H1 (cell line): ENCODE results near the gene OR2V2. TPM values are rescaled to one million over a fixed set of nuclear protein-coding genes. Genes with fewer than 3 reads are reported as not detected.

Experiments used
- CTCF ChIA-PET: fragments of 300-600 bp; sonication (Branson Sonifier 250); formaldehyde crosslinking; loops from one replicate; lab custom pipeline; 2021; ENCODE audit not compliant: partially characterized antibody; lab: Charles Lee
- POLR2A ChIA-PET: fragments of 300-600 bp; sonication (Branson Sonifier 250); formaldehyde crosslinking; loops from one replicate; lab custom pipeline; 2021; ENCODE audit warnings: inconsistent platforms; ENCODE audit not compliant: partially characterized antibody; lab: Charles Lee
- DNase-seq, 2 experiments: peaks; one replicate each; pipeline versions ENCODE4 v3.0.0 to v3.0.0-alpha.2; 2010 to 2022; ENCODE audit warnings: low spot score in 2 of 2, low read depth in 1 of 2, mixed read lengths in 1 of 2
- FAIRE-seq: peaks from 2 replicates; lab custom pipeline; 2011; peaks lifted over from hg19 to GRCh38; lab: Jason Lieb, UNC
- H2AFZ ChIP-seq: 2 replicates; pipeline ENCODE4 v1.8.1; 2012; ENCODE audit warnings: low read length, inconsistent platforms
- H2AK5ac ChIP-seq: 2 replicates; pipeline ENCODE4 v1.6.1; 2013; ENCODE audit warnings: low read depth, low read length
- H2BK120ac ChIP-seq: replicated peaks from 2 replicates; pipeline ENCODE3; 2013; ENCODE audit warnings: low read depth, low read length, inconsistent platforms
- H2BK12ac ChIP-seq: 2 replicates; pipeline ENCODE4 v1.6.1; 2013; ENCODE audit warnings: low read depth, low read length
- H2BK15ac ChIP-seq: 2 replicates; pipeline ENCODE4 v1.6.1; 2013; ENCODE audit warnings: low read length
- H2BK20ac ChIP-seq: 2 replicates; pipeline ENCODE4 v1.6.1; 2013; ENCODE audit warnings: low read length
- H2BK5ac ChIP-seq: 2 replicates; pipeline ENCODE4 v1.6.1; 2013; ENCODE audit warnings: low read depth, low read length
- H3K14ac ChIP-seq: 2 replicates; pipeline ENCODE4 v1.6.1; 2013; ENCODE audit warnings: inconsistent platforms; ENCODE audit not compliant: insufficient read length
- H3K18ac ChIP-seq: 2 replicates; pipeline ENCODE4 v1.6.1; 2013; ENCODE audit warnings: low read length; ENCODE audit errors: extremely low read depth
- H3K23ac ChIP-seq: 2 replicates; pipeline ENCODE4 v1.6.1; 2013; ENCODE audit warnings: inconsistent platforms; ENCODE audit not compliant: insufficient read length
- H3K23me2 ChIP-seq: 2 replicates; pipeline ENCODE4 v1.6.1; 2013; ENCODE audit warnings: low read depth, low read length
- H3K27ac ChIP-seq: 2 replicates; pipeline ENCODE4 v1.6.1; 2011; ENCODE audit warnings: low read depth, low read length, inconsistent platforms
- H3K27me3 ChIP-seq, 4 experiments: replicated peaks in 1 of 4; 1 replicate in 1 of 4; 2 replicates in 3 of 4; pipeline versions ENCODE4 v1.6.1 to v1.8.1; 2011 to 2013; ENCODE audit warnings: low read length in 3 of 4, mild to moderate bottlenecking in 3 of 4, inconsistent platforms in 2 of 4, mixed read lengths in 2 of 4, moderate library complexity in 1 of 4; ENCODE audit not compliant: control insufficient read depth in 3 of 4, insufficient read depth in 3 of 4; ENCODE audit errors: extremely low read depth in 1 of 4
- H3K36me3 ChIP-seq, 4 experiments: 2 replicates each; pipeline versions ENCODE4 v1.6.1 to v1.8.1; 2011 to 2013; ENCODE audit warnings: mild to moderate bottlenecking in 4 of 4, low read length in 3 of 4, moderate library complexity in 2 of 4, control low read depth in 1 of 4, inconsistent platforms in 1 of 4; ENCODE audit not compliant: insufficient read depth in 4 of 4, control insufficient read depth in 2 of 4
- H3K4ac ChIP-seq: replicated peaks from 2 replicates; pipeline ENCODE3; 2013; ENCODE audit warnings: low read length, low read depth, mixed read lengths, inconsistent platforms; ENCODE audit not compliant: insufficient read length
- H3K4me1 ChIP-seq, 4 experiments: replicated peaks in 1 of 4; 1 replicate in 1 of 4; 2 replicates in 3 of 4; pipeline versions ENCODE4 v1.6.1 to v1.8.1; 2011 to 2013; ENCODE audit warnings: low read length in 3 of 4, inconsistent platforms in 2 of 4, mixed read lengths in 1 of 4; ENCODE audit not compliant: insufficient read depth in 4 of 4, control insufficient read depth in 3 of 4
- H3K4me2 ChIP-seq, 2 experiments: 2 replicates each; pipeline versions ENCODE4 v1.6.1 to v1.8.1; 2011 to 2013; ENCODE audit warnings: low read depth in 2 of 2, low read length in 2 of 2, control low read depth in 1 of 2, inconsistent platforms in 1 of 2, mild to moderate bottlenecking in 1 of 2; ENCODE audit not compliant: insufficient read depth in 1 of 2
- H3K4me3 ChIP-seq, 4 experiments: fragments of 200-600, 300-600 bp in 1 of 4; sonication (generic), shearing (Covaris generic), sonication (Bioruptor Twin) in 1 of 4; 2 replicates each; pipeline versions ENCODE4 v1.5.1 to v1.8.1; 2011 to 2016; ENCODE audit warnings: low read length in 4 of 4, low read depth in 3 of 4, control low read depth in 2 of 4, inconsistent platforms in 2 of 4, mild to moderate bottlenecking in 2 of 4, mixed read lengths in 1 of 4, moderate library complexity in 1 of 4; ENCODE audit not compliant: insufficient read depth in 2 of 4; ENCODE audit errors: extremely low read depth in 1 of 4
- H3K56ac ChIP-seq: replicated peaks from 2 replicates; pipeline ENCODE3; 2013; ENCODE audit warnings: low read depth, mild to moderate bottlenecking, mixed read lengths, low read length, inconsistent platforms; ENCODE audit not compliant: insufficient read length
- H3K79me1 ChIP-seq: 2 replicates; pipeline ENCODE4 v1.6.1; 2013; ENCODE audit warnings: low read depth, low read length, control low read depth
- H3K79me2 ChIP-seq, 2 experiments: 2 replicates each; pipeline versions ENCODE4 v1.6.1 to v1.8.1; 2012 to 2013; ENCODE audit warnings: low read length in 2 of 2, mild to moderate bottlenecking in 2 of 2, inconsistent platforms in 1 of 2; ENCODE audit not compliant: insufficient read depth in 2 of 2, control insufficient read depth in 1 of 2
- H3K9ac ChIP-seq, 4 experiments: replicated peaks in 1 of 4; 1 replicate in 1 of 4; 2 replicates in 3 of 4; pipeline versions ENCODE4 v1.6.1 to v1.8.1; 2011 to 2013; ENCODE audit warnings: low read depth in 3 of 4, low read length in 3 of 4, control low read depth in 2 of 4, mild to moderate bottlenecking in 2 of 4, moderate library complexity in 2 of 4, inconsistent platforms in 1 of 4; ENCODE audit errors: extremely low read depth in 1 of 4
- H3K9me3 ChIP-seq, 2 experiments: 2 replicates each; pipeline versions ENCODE4 v1.6.1 to v1.8.1; 2012 to 2013; ENCODE audit warnings: mild to moderate bottlenecking in 2 of 2, moderate library complexity in 2 of 2, control low read depth in 1 of 2, inconsistent platforms in 1 of 2, low read depth in 1 of 2, low read length in 1 of 2, mixed read lengths in 1 of 2; ENCODE audit not compliant: insufficient read depth in 2 of 2
- H4K20me1 ChIP-seq, 2 experiments: replicated peaks in 1 of 2; 2 replicates each; pipeline versions ENCODE3 to v1.8.1; 2011 to 2013; ENCODE audit warnings: inconsistent platforms in 2 of 2, low read length in 2 of 2, mild to moderate bottlenecking in 1 of 2; ENCODE audit not compliant: insufficient read depth in 2 of 2, control insufficient read depth in 1 of 2
- H4K5ac ChIP-seq: 2 replicates; pipeline ENCODE4 v1.6.1; 2013; ENCODE audit warnings: low read length, low read depth, mixed read lengths, inconsistent platforms; ENCODE audit not compliant: insufficient read length
- H4K8ac ChIP-seq: 2 replicates; pipeline ENCODE4 v1.8.0; 2013; ENCODE audit warnings: mild to moderate bottlenecking, moderate library complexity, low read length, inconsistent platforms; ENCODE audit not compliant: insufficient read depth; ENCODE audit errors: extremely low read depth
- H4K91ac ChIP-seq: replicated peaks from 2 replicates; pipeline ENCODE3; 2013; ENCODE audit warnings: low read length, mixed read lengths, inconsistent platforms; ENCODE audit not compliant: insufficient read length
- E2F6 ChIP-seq: IDR thresholded peaks from 2 replicates; pipeline ENCODE4 v1.6.1; 2012; ENCODE audit warnings: inconsistent platforms
- GABPA ChIP-seq: IDR thresholded peaks from 2 replicates; pipeline ENCODE4 v1.6.1; 2011; ENCODE audit warnings: mild to moderate bottlenecking, low read length, moderate library complexity, borderline replicate concordance; ENCODE audit not compliant: insufficient read depth
- RBBP5 ChIP-seq: IDR thresholded peaks from 2 replicates; pipeline ENCODE4 v1.7.1; 2012; ENCODE audit warnings: low read depth, mild to moderate bottlenecking, inconsistent platforms, low read length, moderate library complexity, borderline replicate concordance
- SIRT6 ChIP-seq: IDR thresholded peaks from one replicate; pipeline ENCODE4 v1.7.1; 2012; ENCODE audit warnings: low read length, inconsistent platforms
- WGBS, 2 experiments: shearing (Covaris generic) in 1 of 2; methylation state at CpG; one replicate each; pipeline versions ENCODE4 v1.1.6 to v1.1.7; 2013 to 2015; ENCODE audit warnings: low lambda C conversion rate in 2 of 2, mixed read lengths in 2 of 2, inconsistent platforms in 1 of 2, low coverage in 1 of 2, missing lambda C conversion rate in 1 of 2; ENCODE audit not compliant: insufficient replicate concordance in 2 of 2, insufficient coverage in 1 of 2, insufficient read length in 1 of 2; ENCODE audit errors: extremely low coverage in 1 of 2, missing lambda C conversion rate in 1 of 2; 5-methylcytosine and 5-hydroxymethylcytosine counted together
- polyA plus RNA-seq, 7 experiments: library from polyadenylated mRNA; depleted of rRNA in 3 of 7; stranded (reverse) in 5 of 7; unstranded in 2 of 7; fragments of >200 nt in 5 of 7; fragments of 200-250 nt in 2 of 7; gene quantifications; 1 replicate in 5 of 7; 2 replicates in 1 of 7; 4 replicates in 1 of 7; pipeline versions ENCODE4 v1.2.1 to v1.2.3, GENCODE V29; 2011 to 2013; ENCODE audit warnings: missing spikeins in 2 of 7, mixed read lengths in 2 of 7
- total RNA-seq: library from RNA; stranded (reverse); fragmentation: NEBNext Ultra II Directional; extraction: Animal tissue kit (Norgen Biotek cat#: 25700); gene quantifications from 2 replicates; pipeline ENCODE4 v1.2.1, GENCODE V29; 2021

OR2V2 gene
- total and polyA plus RNA-seq, 2 of the 8 experiments (the other 6 are each of a cell fraction or from before 2014, with no cell fraction given) = not detected

DNA sequence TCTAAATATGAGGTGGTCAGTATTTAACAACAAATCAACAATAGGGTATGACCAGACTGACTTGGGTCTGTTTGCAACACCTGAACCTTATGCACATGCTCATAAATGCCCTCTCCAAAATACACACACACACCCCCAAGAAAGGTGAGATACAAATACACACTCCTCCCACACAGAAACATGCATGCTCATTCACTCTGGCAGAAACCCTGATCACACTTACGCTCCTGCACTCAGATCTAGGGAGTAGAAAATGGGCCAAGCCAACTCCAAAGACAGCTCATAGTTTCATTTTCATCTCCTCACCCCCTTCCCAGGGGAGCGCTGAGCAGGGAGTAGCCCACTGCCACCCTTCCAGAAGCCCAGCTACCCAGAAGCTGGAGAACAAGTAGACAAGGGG is 46.3 kb downstream of the OR2V2 start:
- no peak overlapping the region for H4K91ac ChIP-seq
- no peak overlapping the region for H3K4ac ChIP-seq
- no peak overlapping the region for H2AFZ ChIP-seq
- no peaks in the 10 kb centered on the region for H3K79me2 ChIP-seq
- no peak overlapping the region for H2BK12ac ChIP-seq
- TF ChIP-seq E2F6 (no peak), RBBP5 (no peak), GABPA (no peak), SIRT6 (no peak)
- TF ChIP-seq, all 59 proteins: peak for 0
- no peak overlapping the region for H3K56ac ChIP-seq
- POLR2A ChIA-PET = interaction anchor here (1.2 to 11.9 kb wide), 4 partner anchors 11 to 44 kb away, joined by 3 to 90 read pairs (median 8); partner anchors contain the start of gene TRIM7
- no peak for DNase-seq
- no peak overlapping the region for H3K14ac ChIP-seq
- H3K79me1 ChIP-seq = no peaks in the 10 kb centered on the region
- H2BK5ac ChIP-seq = no peak overlapping the region
- H2BK15ac ChIP-seq = no peak overlapping the region
- H3K23ac ChIP-seq = no peak overlapping the region
- peaks cover 30% of the 10 kb centered on the region for H3K23me2 ChIP-seq
- H4K20me1 ChIP-seq = peaks cover 4% of the 10 kb centered on the region in 2 experiments
- no peak overlapping the region for H2BK20ac ChIP-seq
- no peak overlapping the region for H4K5ac ChIP-seq
- H3K4me1 ChIP-seq = peaks cover 7 to 26% (median 16%) of the 10 kb centered on the region in 4 experiments
- 72% methylated on average over 2 of the region's 2 CpGs; no CpG with 5 or more reads in 1 of the 2 experiments for WGBS, 2 experiments
- H3K27me3 ChIP-seq = peaks cover 15 to 40% (median 25%) of the 10 kb centered on the region in 4 experiments
- H3K18ac ChIP-seq = no peak overlapping the region
- no peak overlapping the region for H3K4me2 ChIP-seq
- no peak overlapping the region for H3K4me3 ChIP-seq
- CTCF ChIA-PET = interaction anchor here (1.2 to 12.3 kb wide), 3 partner anchors 9 to 86 kb away, joined by 3 to 197 read pairs (median 14); partner anchors contain the start of gene TRIM7
- H3K9me3 ChIP-seq = no peaks in the 10 kb centered on the region
- H3K27ac ChIP-seq = no peak overlapping the region
- no peak overlapping the region for H2BK120ac ChIP-seq
- no peak overlapping the region for H2AK5ac ChIP-seq
- H4K8ac ChIP-seq = no peak overlapping the region
- no peak for FAIRE-seq
- H3K9ac ChIP-seq = no peak overlapping the region
- no peaks in the 10 kb centered on the region for H3K36me3 ChIP-seq
